SK-N-MC (cell line): ENCODE data around the gene CD200.

Source experiments
- EZH2 ChIP-seq: fragments of 200-600 bp; sonication (generic); IDR thresholded peaks from one replicate; pipeline ENCODE4 v1.6.1; 2017; ENCODE audit warnings: antibody characterized with exemption
- POLR2AphosphoS5 ChIP-seq: IDR thresholded peaks from 2 replicates; pipeline ENCODE4 v1.6.1; 2012; ENCODE audit warnings: mild to moderate bottlenecking, low read depth, low read length, borderline replicate concordance

DNA sequence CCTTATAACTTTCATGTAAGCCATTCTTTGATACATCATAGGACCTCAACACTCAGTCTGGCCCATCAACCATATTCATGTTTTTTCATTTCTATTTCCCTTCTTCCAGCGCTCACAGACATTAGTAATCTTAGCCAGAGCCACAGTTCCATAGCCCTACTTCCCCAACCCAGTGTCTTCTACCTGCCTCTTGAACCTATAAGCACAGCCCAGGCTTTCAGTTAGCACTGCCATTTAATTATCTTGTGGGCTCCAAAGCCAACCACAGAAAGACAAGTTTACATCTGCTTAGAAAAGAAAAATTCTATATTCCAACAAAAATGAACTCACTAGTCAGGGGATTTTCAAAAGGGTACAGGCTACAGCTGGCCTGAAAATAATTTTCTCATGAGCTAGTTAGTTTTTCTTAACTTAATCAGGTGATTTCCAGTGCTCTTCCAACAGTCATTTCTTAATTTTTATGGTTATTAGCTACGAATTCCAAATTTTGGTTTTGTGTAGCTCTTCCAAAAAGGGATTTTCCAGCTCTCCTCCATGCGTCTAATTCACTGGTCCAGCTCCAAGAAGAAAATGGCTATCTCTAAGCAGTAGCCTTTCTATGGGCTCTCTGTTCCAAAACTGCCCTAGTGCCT is 13.7 kb downstream of the CD200 start:
- TF ChIP-seq POLR2AphosphoS5 (no peak), EZH2 (no peak)
